MCF 10A (cell line): ENCODE measurements around the gene SERTAD1. TPM values are rescaled to one million over a fixed set of nuclear protein-coding genes. Genes with fewer than 3 reads are reported as not detected.

ENCODE experiments used
- BruUV-seq: library from RNA; stranded (reverse); fragments of 400-500 nt; replicated peaks from 2 replicates; lab custom pipeline; 2021; lab: Mats Ljungman, UMichigan
- CTCF ChIA-PET: fragments of 300-600 bp; sonication (Branson Sonifier 250); formaldehyde crosslinking; extraction: SDS; loops from one replicate; lab custom pipeline; 2021; ENCODE audit warnings: antibody characterized with exemption, inconsistent platforms; lab: Yijun Ruan, JAX
- POLR2A ChIA-PET: fragments of 300-600, 350-650 bp; sonication (Branson Sonifier 250); formaldehyde crosslinking; extraction: SDS; loops from one replicate; lab custom pipeline; 2020; ENCODE audit warnings: antibody characterized with exemption, inconsistent platforms; lab: Yijun Ruan, JAX
- DNase-seq: peaks from one replicate; pipeline ENCODE4 v3.0.0-alpha.2; 2018; ENCODE audit not compliant: unreplicated experiment
- H3K27ac Mint-ChIP-seq: one replicate; pipeline ENCODE4 v1.8.0; 2022; ENCODE audit warnings: mild to moderate bottlenecking, low read depth, mixed read lengths; ENCODE audit not compliant: unreplicated experiment
- H3K27me3 Mint-ChIP-seq: one replicate; pipeline ENCODE4 v1.8.0; 2022; ENCODE audit warnings: mixed read lengths; ENCODE audit not compliant: insufficient read depth, unreplicated experiment
- H3K36me3 Mint-ChIP-seq: one replicate; pipeline ENCODE4 v1.8.0; 2022; ENCODE audit warnings: mild to moderate bottlenecking, moderate library complexity, mixed read lengths; ENCODE audit not compliant: insufficient read depth, unreplicated experiment
- H3K4me1 Mint-ChIP-seq: one replicate; pipeline ENCODE4 v1.8.0; 2022; ENCODE audit warnings: mixed read lengths; ENCODE audit not compliant: insufficient read depth, unreplicated experiment
- H3K4me3 Mint-ChIP-seq: one replicate; pipeline ENCODE4 v1.8.0; 2022; ENCODE audit warnings: mild to moderate bottlenecking, moderate library complexity, mixed read lengths; ENCODE audit not compliant: unreplicated experiment
- H3K9me3 Mint-ChIP-seq: one replicate; pipeline ENCODE4 v1.8.0; 2022; ENCODE audit warnings: mixed read lengths; ENCODE audit not compliant: unreplicated experiment
- intact Hi-C: fragments of 100-400 bp; cut with micrococcal nuclease; formaldehyde crosslinking; loops from 2 replicates; pipeline ENCODE4 v1.14.1; 2022
- total RNA-seq: library from RNA; stranded (reverse); gene quantifications from 2 replicates; pipeline ENCODE4 v1.2.3, GENCODE V29; 2022
- TF ChIP-seq, protein P1 (sequence below): fragments of 200-600 bp; IDR thresholded peaks from one replicate; pipeline ENCODE4 v1.8.0; 2022; ENCODE audit warnings: antibody characterized with exemption, mild to moderate bottlenecking; ENCODE audit not compliant: unreplicated experiment

The SERTAD1 gene
- total RNA-seq, 1 experiment from 2014 or later, result 17.9 TPM

DNA sequence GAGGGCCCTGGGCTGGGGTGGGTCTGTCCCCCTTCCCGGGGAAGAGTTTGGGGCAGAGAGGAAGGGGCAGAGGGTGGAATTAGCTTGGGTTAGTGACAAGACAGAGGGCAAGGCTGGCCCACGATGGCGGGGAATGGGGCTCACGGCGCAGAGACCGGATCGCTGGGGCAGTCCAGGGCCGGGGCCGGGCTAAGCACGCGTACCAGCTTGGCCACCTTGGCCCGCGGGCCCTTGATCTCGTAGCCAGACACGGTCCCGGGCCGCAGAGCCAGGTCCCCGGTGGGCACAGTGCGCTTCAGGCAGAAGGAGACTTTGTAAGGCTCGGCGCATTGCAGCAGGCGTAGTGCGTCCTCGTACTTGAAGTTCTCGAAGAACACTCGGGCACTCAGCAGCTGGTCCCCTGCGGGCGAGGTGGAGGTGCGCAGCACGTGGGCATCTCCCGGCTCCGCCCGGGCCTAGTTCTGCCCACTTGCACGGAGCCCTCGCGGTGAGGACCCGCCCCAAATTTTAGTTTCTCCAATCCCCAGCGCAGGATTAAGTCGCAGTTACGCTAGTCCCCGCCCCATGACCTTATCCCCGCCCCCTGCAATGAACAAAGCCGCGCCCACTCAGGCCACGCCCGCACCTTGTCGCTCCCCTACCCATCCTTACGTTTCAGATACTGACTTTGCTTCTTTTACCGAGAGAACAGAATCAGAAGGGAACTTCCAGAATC is 27.2 kb downstream of the SERTAD1 start:
- no peak overlapping the region for H3K27ac Mint-ChIP-seq
- H3K4me3 Mint-ChIP-seq, result no peak overlapping the region

DNA sequence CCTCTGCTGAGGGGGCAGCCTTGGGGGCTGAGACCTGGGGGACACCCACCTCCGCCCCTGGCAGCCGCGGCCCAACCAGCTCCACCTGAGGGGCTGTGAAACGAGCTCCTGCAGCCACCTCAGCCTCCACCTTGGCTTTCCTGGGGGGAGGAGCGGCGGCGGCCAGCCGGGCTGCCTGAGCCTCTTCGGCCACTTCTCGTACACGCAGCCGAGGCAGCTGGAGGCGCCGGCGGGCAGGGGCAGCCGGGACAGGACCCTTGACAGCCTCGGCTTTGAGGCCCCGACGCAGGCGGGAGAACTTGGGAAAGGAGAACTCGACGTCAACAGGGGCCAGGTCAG is 28.3 kb downstream of the SERTAD1 start:
- no peak overlapping the region for H3K27ac Mint-ChIP-seq
- no peak overlapping the region for H3K4me3 Mint-ChIP-seq
- H3K36me3 Mint-ChIP-seq, result no peaks in the 10 kb centered on the region
- no TSS peak for BruUV-seq
- DNase-seq, result no peak
- ChIA-PET CTCF (no interaction called here), POLR2A (no interaction called here)
- H3K27me3 Mint-ChIP-seq, result no peaks in the 10 kb centered on the region
- TF ChIP-seq, protein P1, sequence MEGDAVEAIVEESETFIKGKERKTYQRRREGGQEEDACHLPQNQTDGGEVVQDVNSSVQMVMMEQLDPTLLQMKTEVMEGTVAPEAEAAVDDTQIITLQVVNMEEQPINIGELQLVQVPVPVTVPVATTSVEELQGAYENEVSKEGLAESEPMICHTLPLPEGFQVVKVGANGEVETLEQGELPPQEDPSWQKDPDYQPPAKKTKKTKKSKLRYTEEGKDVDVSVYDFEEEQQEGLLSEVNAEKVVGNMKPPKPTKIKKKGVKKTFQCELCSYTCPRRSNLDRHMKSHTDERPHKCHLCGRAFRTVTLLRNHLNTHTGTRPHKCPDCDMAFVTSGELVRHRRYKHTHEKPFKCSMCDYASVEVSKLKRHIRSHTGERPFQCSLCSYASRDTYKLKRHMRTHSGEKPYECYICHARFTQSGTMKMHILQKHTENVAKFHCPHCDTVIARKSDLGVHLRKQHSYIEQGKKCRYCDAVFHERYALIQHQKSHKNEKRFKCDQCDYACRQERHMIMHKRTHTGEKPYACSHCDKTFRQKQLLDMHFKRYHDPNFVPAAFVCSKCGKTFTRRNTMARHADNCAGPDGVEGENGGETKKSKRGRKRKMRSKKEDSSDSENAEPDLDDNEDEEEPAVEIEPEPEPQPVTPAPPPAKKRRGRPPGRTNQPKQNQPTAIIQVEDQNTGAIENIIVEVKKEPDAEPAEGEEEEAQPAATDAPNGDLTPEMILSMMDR, result no peak
- peaks cover 14% of the 10 kb centered on the region for H3K4me1 Mint-ChIP-seq
- intact Hi-C loops, result no loop called here
- no peaks in the 10 kb centered on the region for H3K9me3 Mint-ChIP-seq

More for the DNA sequence above, 27.2 kb downstream of the SERTAD1 start:
- TF ChIP-seq, protein P1, result no peak
- H3K36me3 Mint-ChIP-seq, result no peaks in the 10 kb centered on the region
- ChIA-PET POLR2A (no interaction called here), CTCF (no interaction called here)
- no peaks in the 10 kb centered on the region for H3K27me3 Mint-ChIP-seq
- no TSS peak for BruUV-seq
- no peaks in the 10 kb centered on the region for H3K9me3 Mint-ChIP-seq
- DNase-seq, result no peak
- H3K4me1 Mint-ChIP-seq, result peaks cover 20% of the 10 kb centered on the region
- intact Hi-C loops, result no loop called here

DNA sequence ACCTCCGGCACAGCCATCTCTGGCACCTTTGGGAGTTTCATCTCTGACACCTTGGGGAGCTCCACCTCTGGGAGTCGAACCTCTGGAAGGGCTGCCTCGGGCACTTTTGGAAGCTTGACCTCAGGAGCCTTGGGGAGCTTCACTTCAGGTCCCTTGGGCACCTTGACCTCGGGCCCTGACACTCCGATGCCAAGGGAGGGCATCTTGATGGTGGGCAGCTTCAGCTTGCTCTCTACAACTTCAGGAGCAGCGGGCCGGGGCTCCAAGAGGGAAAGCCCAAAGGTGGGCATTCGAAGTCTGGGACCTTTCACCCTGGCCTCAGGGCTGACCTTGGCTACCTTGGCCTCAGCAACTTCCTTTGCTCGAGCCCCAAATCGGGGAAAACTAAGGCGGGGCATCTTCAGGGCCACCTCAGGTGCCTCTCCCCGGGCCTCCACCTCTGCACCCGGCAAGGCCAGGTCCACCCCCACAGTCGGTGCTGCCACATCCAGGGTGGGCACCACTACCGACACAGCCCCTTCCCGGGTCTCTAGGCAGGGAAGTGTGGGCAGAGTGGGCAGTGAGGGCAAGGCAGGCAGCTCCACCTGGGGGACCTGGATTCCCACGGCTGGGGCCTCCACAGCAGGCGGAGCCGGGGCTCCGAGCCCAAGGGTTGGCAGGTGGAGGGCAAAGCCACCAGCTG is 28.8 kb downstream of the SERTAD1 start:
- TF ChIP-seq, protein P1, result no peak
- Mint-ChIP-seq H3K27me3 (no peaks in the 10 kb centered on the region), H3K9me3 (no peaks in the 10 kb centered on the region), H3K4me3 (no peak overlapping the region), H3K36me3 (no peaks in the 10 kb centered on the region), H3K4me1 (peaks cover 14% of the 10 kb centered on the region), H3K27ac (no peak overlapping the region)
- intact Hi-C loops, result no loop called here
- POLR2A ChIA-PET, result interaction anchor here (1.0 kb wide), 1 partner anchor 14 kb away, joined by 4 read pairs; no protein-coding TSS in a partner anchor
- DNase-seq, result no peak
- CTCF ChIA-PET, result interaction anchor here (0.6 kb wide), 1 partner anchor 9 kb away, joined by 3 read pairs; no protein-coding TSS in a partner anchor
- BruUV-seq, result no TSS peak

DNA sequence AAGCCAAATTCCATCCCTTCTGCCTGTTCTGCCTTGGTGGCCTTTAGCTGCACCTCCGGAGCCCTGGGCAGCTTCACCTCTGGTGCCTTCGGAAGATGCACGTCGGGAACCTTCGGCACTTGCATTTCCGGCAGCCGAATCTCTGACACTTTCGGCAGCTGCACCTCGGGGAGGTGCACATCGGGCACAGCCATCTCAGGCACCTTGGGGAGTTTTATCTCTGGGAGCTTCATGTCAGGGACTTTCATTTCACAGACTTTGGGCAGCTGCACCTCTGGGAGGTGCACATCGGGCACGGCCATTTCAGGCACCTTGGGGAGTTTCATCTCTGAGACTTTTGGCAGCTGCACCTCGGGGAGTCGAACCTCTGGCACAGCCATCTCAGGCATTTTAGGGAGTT is 29.8 kb downstream of the SERTAD1 start:
- H3K4me1 Mint-ChIP-seq, result peaks cover 13% of the 10 kb centered on the region
- DNase-seq, result no peak
- BruUV-seq, result no TSS peak
- H3K4me3 Mint-ChIP-seq, result no peak overlapping the region
- ChIA-PET POLR2A (interaction anchor here (1.0 to 1.2 kb wide), 3 partner anchors 13 to 68 kb away, joined by 3 to 4 read pairs (median 4); no protein-coding TSS in a partner anchor), CTCF (interaction anchor here (0.6 kb wide), 1 partner anchor 39 kb away, joined by 3 read pairs; no protein-coding TSS in a partner anchor)
- no peaks in the 10 kb centered on the region for H3K36me3 Mint-ChIP-seq
- no peaks in the 10 kb centered on the region for H3K9me3 Mint-ChIP-seq
- no peaks in the 10 kb centered on the region for H3K27me3 Mint-ChIP-seq
- TF ChIP-seq, protein P1, result no peak
- intact Hi-C loops, result no loop called here
- H3K27ac Mint-ChIP-seq, result no peak overlapping the region
